Lung (tissue), 12 donors: ENCODE data around the gene SSR2. TPM values are rescaled to one million over a fixed set of nuclear protein-coding genes. Genes with fewer than 3 reads are reported as not detected.

Experiments used
- ATAC-seq: fragments of 200-7000 bp; cut with Tn5 transposase; one replicate; pipeline ENCODE4 v1.9.1; 2020; ENCODE audit warnings: moderate number of reproducible peaks; ENCODE audit not compliant: insufficient read depth, low FRiP score
- DNase-seq, 3 donors: peaks; one replicate each; pipeline ENCODE4 v3.0.0-alpha.2; 2013 to 2017
- H3K27ac ChIP-seq, 2 donors: one replicate each; pipeline ENCODE4 v1.5.1; 2013; ENCODE audit warnings: mild to moderate bottlenecking in 2 of 2, moderate library complexity in 2 of 2, control low read depth in 1 of 2, inconsistent platforms in 1 of 2, low read depth in 1 of 2, low read length in 1 of 2
- H3K27me3 ChIP-seq, 3 donors: one replicate each; pipeline ENCODE4 v1.5.1; 2013; ENCODE audit warnings: low read length in 2 of 3; ENCODE audit not compliant: control insufficient read depth in 3 of 3, insufficient read depth in 3 of 3
- H3K36me3 ChIP-seq, 4 donors: one replicate each; pipeline ENCODE4 v1.5.1; 2013; ENCODE audit warnings: low read length in 4 of 4, mild to moderate bottlenecking in 1 of 4, moderate library complexity in 1 of 4; ENCODE audit not compliant: control insufficient read depth in 4 of 4, insufficient read depth in 4 of 4
- H3K4me1 ChIP-seq, 5 donors: one replicate each; pipeline ENCODE4 v1.5.1; 2013; ENCODE audit warnings: low read length in 5 of 5, mild to moderate bottlenecking in 2 of 5, moderate library complexity in 1 of 5; ENCODE audit not compliant: control insufficient read depth in 5 of 5, insufficient read depth in 5 of 5
- H3K4me3 ChIP-seq: one replicate; pipeline ENCODE4 v1.5.1; 2013; ENCODE audit warnings: mild to moderate bottlenecking, control low read depth, moderate library complexity
- H3K9ac ChIP-seq, 2 donors: one replicate each; pipeline ENCODE4 v1.5.1; 2013; ENCODE audit warnings: low read length in 2 of 2, control low read depth in 1 of 2; ENCODE audit not compliant: insufficient read depth in 1 of 2
- H3K9me3 ChIP-seq, 4 donors: one replicate each; pipeline ENCODE4 v1.5.1; 2013; ENCODE audit warnings: low read length in 3 of 4, mild to moderate bottlenecking in 1 of 4, moderate library complexity in 1 of 4; ENCODE audit not compliant: control insufficient read depth in 4 of 4, insufficient read depth in 3 of 4
- WGBS, 2 donors: extraction: QIAGEN DNeasy Blood & Tissue Kit; methylation state at CpG; one replicate each; pipeline ENCODE4 v1.1.7; 2013; 5-methylcytosine and 5-hydroxymethylcytosine counted together
- polyA plus RNA-seq, 2 donors: library from polyadenylated mRNA; stranded (reverse); fragments of 200-250 nt; gene quantifications; one replicate each; pipeline ENCODE4 v1.2.1, GENCODE V29; 2013
- total RNA-seq, 2 donors: library from RNA; depleted of rRNA in 1 of 2; stranded (reverse); fragments of >200 nt in 1 of 2; gene quantifications; one replicate each; pipeline ENCODE4 v1.2.1, GENCODE V29; 2014 to 2021
- TF ChIP-seq, protein P1 (sequence below): IDR thresholded peaks from 2 replicates; pipeline ENCODE4 v1.5.1; 2012; ENCODE audit warnings: mild to moderate bottlenecking; ENCODE audit errors: control extremely low read depth, extremely low read depth
- donor health status: control.
- donor health status: control.
- donor health status: Bipolar disorder and iron deficiency.
- donor health status: healthy.
- donor health status: DM: yes; HTN: yes; CAD: no.

Gene SSR2
- total and polyA plus RNA-seq, 4 donors, result 281 to 467 (median 292) TPM

DNA sequence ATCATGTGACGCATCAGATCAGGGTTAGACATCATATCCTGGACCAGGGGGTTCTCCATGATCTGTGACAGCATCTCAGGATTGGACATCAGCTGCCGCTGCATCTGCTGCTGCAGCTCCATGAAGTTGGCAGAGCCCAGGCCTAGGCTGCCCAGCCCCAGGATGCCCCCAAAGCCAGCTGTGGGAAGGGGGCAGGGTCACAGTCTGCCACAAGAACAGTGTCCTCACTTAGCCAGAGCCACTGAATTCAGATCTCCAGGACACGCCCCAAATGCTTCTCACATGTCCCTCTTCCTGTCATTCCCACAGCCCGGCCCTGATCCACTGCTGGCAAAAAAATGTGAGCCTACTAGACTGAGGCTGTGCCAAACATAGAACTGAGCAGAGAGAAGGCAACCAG, 29.6 kb upstream of the SSR2 start:
- no peaks in the 10 kb centered on the region for H3K27me3 ChIP-seq
- ATAC-seq (no peak), DNase-seq (no peak)
- H3K36me3 ChIP-seq, result peaks cover 3 to 18% (median 9%) of the 10 kb centered on the region in 4 donors
- H3K4me3 ChIP-seq, result no peak overlapping the region
- H3K9ac ChIP-seq, result no peak overlapping the region
- H3K27ac ChIP-seq, result no peak overlapping the region
- H3K4me1 ChIP-seq, result peaks cover under 1 to 6% (median 5%) of the 10 kb centered on the region in 5 donors
- H3K9me3 ChIP-seq, result no peaks in the 10 kb centered on the region
- WGBS, 2 donors, result 76 to 87% methylated on average over 4 of the region's 4 CpGs
- TF ChIP-seq, protein P1, sequence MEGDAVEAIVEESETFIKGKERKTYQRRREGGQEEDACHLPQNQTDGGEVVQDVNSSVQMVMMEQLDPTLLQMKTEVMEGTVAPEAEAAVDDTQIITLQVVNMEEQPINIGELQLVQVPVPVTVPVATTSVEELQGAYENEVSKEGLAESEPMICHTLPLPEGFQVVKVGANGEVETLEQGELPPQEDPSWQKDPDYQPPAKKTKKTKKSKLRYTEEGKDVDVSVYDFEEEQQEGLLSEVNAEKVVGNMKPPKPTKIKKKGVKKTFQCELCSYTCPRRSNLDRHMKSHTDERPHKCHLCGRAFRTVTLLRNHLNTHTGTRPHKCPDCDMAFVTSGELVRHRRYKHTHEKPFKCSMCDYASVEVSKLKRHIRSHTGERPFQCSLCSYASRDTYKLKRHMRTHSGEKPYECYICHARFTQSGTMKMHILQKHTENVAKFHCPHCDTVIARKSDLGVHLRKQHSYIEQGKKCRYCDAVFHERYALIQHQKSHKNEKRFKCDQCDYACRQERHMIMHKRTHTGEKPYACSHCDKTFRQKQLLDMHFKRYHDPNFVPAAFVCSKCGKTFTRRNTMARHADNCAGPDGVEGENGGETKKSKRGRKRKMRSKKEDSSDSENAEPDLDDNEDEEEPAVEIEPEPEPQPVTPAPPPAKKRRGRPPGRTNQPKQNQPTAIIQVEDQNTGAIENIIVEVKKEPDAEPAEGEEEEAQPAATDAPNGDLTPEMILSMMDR, result no peak

DNA sequence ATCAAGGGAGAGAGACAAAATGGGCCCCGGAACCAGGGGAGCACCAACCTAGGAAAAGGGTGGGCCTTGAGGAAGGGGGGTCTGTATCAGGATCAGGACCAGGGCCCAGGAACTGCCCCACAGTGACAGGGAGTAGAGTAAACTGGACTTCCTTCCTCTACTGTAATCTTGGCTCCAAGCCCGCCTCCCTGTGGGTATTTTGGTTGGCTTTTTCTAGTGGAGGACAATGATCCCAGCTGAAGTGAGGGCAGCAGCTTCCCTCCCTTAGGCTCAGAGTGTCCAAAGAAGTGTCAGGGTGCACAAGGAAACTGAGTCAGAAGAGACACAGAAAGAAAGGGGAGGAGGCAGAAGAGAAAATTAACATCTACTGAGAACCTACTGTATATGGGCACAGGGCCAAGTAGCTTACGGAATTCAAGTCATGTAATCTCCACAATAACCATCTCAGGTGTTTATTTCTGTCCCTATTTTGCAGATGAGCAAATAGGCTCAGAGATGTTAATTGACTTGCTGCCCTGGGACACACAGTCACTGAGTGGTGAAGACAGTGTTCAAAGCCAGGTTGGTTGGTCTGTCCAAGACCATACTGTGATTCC, 28.0 kb upstream of the SSR2 start:
- peaks cover 3 to 20% (median 12%) of the 10 kb centered on the region in 4 donors for H3K36me3 ChIP-seq
- H3K9ac ChIP-seq, result no peak overlapping the region
- no peak overlapping the region for H3K4me3 ChIP-seq
- DNase-seq (no peak), ATAC-seq (no peak)
- TF ChIP-seq, protein P1, result no peak
- H3K27me3 ChIP-seq, result no peaks in the 10 kb centered on the region
- H3K4me1 ChIP-seq, result peaks cover 0 to 5% (median 4%) of the 10 kb centered on the region in 5 donors
- WGBS, 2 donors, result 62 to 63% methylated on average over 3 of the region's 3 CpGs
- H3K9me3 ChIP-seq, result no peaks in the 10 kb centered on the region
- H3K27ac ChIP-seq, result no peak overlapping the region

DNA sequence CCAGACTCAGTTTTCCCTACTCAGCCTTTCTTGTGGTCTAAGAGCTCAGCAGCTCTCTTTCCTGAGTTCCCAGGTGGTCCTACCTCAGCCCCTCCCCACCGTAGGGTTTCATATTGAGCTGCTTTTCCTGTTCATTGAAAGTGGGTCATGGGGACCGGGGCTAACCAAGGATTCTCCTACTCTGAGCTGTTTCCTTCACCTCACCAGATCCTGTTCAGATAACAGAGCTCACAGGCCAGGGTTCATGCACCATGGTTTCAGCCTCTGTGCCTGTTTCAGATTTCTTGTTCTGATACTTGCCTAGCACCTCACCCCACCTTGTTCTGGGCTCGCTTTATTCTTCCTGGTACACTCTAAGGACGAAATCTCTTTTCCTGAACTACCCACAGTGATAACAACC, 24.3 kb upstream of the SSR2 start:
- DNase-seq, result no peak

More for the DNA sequence above, 24.3 kb upstream of the SSR2 start:
- H3K4me3 ChIP-seq, result no peak overlapping the region
- no peak overlapping the region for H3K27ac ChIP-seq
- TF ChIP-seq, protein P1, result no peak
- no peak for ATAC-seq
- WGBS, 2 donors, result 87% methylated on average over 4 of the region's 4 CpGs
- peaks cover 0 to 4% (median 0%) of the 10 kb centered on the region in 5 donors for H3K4me1 ChIP-seq
- H3K36me3 ChIP-seq, result peaks cover 12 to 33% (median 24%) of the 10 kb centered on the region in 4 donors
- no peaks in the 10 kb centered on the region for H3K27me3 ChIP-seq
- H3K9me3 ChIP-seq, result no peaks in the 10 kb centered on the region
- no peak overlapping the region for H3K9ac ChIP-seq
